Measurements from ENCODE around the gene RPS2.

Gene RPS2

GRCh38 chr16:1917665-1918350 lies 46.8 kb downstream of the RPS2 start:
- DNase-seq, result no peak

- DNase-seq, result no peak
Observed at GRCh38 chr16:1917056-1917664, 47.5 kb downstream of the RPS2 start.

DNA sequence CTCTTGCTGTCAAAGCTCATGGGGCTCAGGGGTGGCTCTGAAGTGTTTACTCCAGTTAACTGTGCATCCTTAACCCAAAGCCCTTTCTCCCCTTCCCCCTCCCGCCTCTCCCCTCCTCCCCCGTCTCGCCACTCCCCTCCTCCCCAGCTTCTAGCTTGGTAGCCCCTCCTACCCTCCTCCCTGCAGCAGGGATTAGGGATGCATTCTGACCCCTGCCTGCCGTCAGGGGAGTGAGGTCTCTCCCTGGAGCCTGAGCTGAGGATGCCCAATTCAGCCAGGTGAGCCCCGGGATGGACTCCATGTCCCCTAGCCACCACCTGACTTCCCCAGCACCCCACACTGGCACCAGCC lies 48.0 kb downstream of the RPS2 start:
- DNase-seq, result no peak

GRCh38 chr16:1915732-1916639 lies 48.6 kb downstream of the RPS2 start:
- DNase-seq, result no peak

- no peak for DNase-seq
Observed at GRCh38 chr16:1914988-1915387, 49.6 kb downstream of the RPS2 start.

DNA sequence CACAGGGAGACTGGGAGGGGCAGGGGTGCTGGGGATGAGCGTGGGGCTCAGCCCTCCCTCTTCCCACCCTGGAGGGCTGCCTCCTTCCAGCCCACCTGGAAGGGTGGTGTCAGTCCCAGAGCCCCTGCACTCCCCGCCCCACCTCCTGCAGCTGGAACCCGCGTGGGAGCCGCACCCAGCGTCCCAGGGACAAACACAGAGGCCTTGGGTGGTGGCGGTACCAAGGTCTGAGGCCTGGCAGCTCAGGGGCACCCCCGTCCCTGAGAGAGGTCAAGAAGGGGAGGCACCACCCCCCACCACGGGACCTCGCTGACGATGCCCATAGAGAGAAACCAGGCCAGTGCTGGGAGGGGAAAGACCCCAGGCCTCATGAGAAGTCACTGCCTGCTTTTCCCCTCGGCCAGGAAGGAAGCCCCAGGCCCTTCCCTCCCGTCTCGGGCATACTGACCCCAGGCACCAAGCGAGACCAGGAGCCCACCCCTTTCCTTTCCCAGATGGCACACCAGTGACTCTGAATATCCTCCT lies 50.5 kb downstream of the RPS2 start:
- DNase-seq, result no peak

DNA sequence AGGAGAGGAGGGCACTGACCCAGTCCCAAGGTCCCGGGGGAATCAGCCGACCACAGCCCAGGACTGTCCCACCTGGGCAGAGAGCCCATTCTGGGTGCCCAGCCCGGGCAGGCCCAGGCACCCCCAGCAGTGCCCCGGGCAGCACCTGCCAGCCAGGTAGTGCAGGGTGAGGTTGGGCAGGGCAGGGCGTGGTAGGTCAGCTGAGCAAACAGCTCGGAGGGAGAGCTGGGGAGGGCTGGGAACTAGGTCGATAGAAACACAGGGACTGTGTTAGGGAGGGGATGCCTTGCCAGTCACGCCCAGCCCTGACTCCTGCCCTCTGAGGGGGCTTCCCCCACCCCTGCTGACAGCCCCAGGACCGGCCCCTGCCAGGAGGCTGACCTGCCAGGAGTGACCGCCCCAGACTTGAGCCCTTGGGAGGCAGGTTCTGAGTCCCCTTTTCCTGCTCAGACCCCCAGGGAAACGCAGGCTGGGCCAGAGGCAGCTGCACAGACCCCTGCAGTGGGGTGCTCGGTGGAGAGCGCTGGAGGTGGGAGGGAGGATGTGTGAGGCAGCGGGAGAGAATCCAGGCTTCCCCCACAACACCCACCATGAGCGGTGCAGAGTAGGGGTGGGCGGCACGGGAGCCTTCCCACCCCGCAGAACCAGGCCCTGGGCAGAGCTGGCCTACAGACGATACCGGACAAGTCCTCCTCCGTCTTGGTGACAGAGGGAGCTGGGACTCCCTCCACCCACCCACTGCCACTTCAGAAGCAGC lies 51.1 kb downstream of the RPS2 start:
- DNase-seq, result no peak

DNA sequence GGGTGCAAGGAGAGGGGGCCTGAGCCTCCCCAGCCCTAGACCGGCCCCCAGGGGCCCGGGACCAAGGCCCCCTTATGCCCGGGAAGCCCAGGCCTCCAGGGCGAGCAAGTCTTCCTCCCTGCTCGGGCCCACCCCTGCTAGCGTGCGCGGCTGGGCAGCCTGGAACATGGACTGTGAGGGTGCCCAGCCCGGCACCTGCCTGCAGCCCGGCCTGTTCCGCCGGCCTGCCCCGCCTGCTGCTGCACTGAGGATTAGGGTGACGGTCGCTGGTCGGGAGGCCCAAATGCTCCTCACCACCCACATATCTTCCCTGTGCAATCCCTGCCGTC lies 52.4 kb downstream of the RPS2 start:
- no peak for DNase-seq

Data from stimulated activated CD4-positive, alpha-beta T cell treated with anti-CD3 and anti-CD28 coated beads, Interleukin-4, amount 100 ng/mL, for 4 hours (primary cell).